Transverse colon (tissue), 4 donors: ENCODE results near the gene POLR1G.

Experiments used
- EP300 ChIP-seq: sonication (generic); formaldehyde crosslinking; IDR thresholded peaks from one replicate; pipeline ENCODE4 v1.6.1; 2017; ENCODE audit warnings: antibody characterized with exemption, low read depth
- POLR2A ChIP-seq: fragments of 450-650 bp; IDR thresholded peaks from one replicate; pipeline ENCODE4 v1.6.1; 2016; ENCODE audit warnings: antibody characterized with exemption, mild to moderate bottlenecking, moderate library complexity
- POLR2AphosphoS5 ChIP-seq, 3 donors: sonication (generic); formaldehyde crosslinking; IDR thresholded peaks; one replicate each; pipeline ENCODE4 v1.6.1; 2016; ENCODE audit warnings: antibody characterized with exemption in 3 of 3
- TF ChIP-seq, protein P1 (sequence below), 5 experiments: fragments of 200-600 bp in 3 of 5; fragments of 450-650 bp in 2 of 5; sonication (generic) in 3 of 5; IDR thresholded peaks; 1 replicate in 2 of 5; 2 replicates in 3 of 5; pipeline ENCODE4 v1.5.1; 2016 to 2017; ENCODE audit warnings: antibody characterized with exemption in 5 of 5, inconsistent platforms in 3 of 5, mild to moderate bottlenecking in 2 of 5, moderate library complexity in 1 of 5

DNA sequence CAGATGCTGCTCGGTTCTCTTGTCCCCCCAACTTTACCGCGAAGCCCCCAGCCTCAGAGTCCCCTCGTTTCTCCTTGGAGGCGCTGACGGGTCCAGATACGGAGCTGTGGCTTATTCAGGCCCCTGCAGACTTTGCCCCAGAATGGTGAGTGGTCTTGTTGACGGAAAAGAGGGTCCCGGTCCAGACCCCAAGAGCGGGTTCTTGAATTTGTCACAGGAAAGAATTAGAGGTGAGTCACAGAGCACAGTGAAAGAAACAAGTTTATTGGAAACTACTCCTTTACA, 589 bp downstream of the POLR1G start:
- TF ChIP-seq, protein P1, sequence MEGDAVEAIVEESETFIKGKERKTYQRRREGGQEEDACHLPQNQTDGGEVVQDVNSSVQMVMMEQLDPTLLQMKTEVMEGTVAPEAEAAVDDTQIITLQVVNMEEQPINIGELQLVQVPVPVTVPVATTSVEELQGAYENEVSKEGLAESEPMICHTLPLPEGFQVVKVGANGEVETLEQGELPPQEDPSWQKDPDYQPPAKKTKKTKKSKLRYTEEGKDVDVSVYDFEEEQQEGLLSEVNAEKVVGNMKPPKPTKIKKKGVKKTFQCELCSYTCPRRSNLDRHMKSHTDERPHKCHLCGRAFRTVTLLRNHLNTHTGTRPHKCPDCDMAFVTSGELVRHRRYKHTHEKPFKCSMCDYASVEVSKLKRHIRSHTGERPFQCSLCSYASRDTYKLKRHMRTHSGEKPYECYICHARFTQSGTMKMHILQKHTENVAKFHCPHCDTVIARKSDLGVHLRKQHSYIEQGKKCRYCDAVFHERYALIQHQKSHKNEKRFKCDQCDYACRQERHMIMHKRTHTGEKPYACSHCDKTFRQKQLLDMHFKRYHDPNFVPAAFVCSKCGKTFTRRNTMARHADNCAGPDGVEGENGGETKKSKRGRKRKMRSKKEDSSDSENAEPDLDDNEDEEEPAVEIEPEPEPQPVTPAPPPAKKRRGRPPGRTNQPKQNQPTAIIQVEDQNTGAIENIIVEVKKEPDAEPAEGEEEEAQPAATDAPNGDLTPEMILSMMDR (IDR thresholded peaks at IDR 0.05), result no peak
- TF ChIP-seq POLR2AphosphoS5 (IDR thresholded peaks at IDR 0.05), result no peak
- TF ChIP-seq POLR2A, result no peak
- TF ChIP-seq EP300, result no peak
